GM21447 (cell line): ENCODE results near the gene KIF25.

ENCODE experiments used
- ATAC-seq: cut with Tn5 transposase; IDR thresholded peaks from one replicate; pipeline ENCODE4 v1.9.1; 2021; ENCODE audit not compliant: unreplicated experiment

The KIF25 gene

GRCh38 chr6:168035098-168035660 lies 37.7 kb downstream of the KIF25 start:
- ATAC-seq, result no peak

GRCh38 chr6:168035661-168036545 lies 38.4 kb downstream of the KIF25 start:
- ATAC-seq, result no peak

- no peak for ATAC-seq
These were observed 39.8 kb downstream of the KIF25 start for GRCh38 chr6:168037242-168037641.

- ATAC-seq, result no peak
These were observed 40.4 kb downstream of the KIF25 start for GRCh38 chr6:168037856-168038255.

GRCh38 chr6:168038576-168039140 lies 41.2 kb downstream of the KIF25 start:
- ATAC-seq, result no peak

- ATAC-seq, result no peak
These were observed 41.8 kb downstream of the KIF25 start for GRCh38 chr6:168039301-168039700.

GRCh38 chr6:168039849-168040248 lies 42.4 kb downstream of the KIF25 start:
- no peak for ATAC-seq

GRCh38 chr6:168040856-168041496 lies 43.5 kb downstream of the KIF25 start:
- ATAC-seq, result no peak

- no peak for ATAC-seq
These were observed 44.5 kb downstream of the KIF25 start for GRCh38 chr6:168041928-168042327.

DNA sequence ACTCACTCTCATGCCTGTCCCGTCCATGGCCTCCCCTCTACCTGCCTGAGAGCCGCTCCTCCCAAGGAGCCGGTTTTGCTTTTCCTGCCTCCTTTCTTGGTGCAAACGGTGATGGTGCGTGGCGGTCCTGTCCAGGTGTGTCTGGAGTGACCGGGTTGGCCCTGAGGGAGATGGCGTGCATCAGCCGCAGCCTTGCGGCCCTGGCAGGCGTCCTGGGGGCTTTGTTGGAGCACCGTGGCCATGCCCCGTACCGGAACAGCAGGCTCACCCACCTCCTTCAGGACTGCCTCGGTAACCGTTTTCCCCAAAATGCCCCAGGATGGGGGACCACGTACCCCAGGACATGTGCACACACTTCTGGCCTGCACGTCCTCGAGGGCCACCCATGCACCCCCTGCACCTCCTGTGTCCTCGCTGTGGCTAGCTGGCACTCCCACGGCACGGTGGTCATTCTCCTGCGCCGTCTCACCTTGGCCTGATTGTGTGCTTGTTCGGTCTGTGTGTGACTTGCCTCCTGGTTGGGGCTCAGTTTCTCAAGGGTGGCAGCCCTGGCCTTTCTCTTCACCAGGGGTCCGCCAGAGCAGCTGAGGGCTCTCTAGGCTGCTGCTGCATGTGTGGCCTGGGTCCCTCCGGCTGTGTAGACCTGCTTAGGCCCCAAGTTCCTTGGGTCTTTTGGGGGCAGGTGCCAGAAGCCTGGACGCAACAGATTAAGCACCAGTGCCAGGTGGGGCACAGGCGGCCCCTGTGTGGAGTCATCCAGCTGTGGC lies 45.1 kb downstream of the KIF25 start:
- ATAC-seq, result no peak

DNA sequence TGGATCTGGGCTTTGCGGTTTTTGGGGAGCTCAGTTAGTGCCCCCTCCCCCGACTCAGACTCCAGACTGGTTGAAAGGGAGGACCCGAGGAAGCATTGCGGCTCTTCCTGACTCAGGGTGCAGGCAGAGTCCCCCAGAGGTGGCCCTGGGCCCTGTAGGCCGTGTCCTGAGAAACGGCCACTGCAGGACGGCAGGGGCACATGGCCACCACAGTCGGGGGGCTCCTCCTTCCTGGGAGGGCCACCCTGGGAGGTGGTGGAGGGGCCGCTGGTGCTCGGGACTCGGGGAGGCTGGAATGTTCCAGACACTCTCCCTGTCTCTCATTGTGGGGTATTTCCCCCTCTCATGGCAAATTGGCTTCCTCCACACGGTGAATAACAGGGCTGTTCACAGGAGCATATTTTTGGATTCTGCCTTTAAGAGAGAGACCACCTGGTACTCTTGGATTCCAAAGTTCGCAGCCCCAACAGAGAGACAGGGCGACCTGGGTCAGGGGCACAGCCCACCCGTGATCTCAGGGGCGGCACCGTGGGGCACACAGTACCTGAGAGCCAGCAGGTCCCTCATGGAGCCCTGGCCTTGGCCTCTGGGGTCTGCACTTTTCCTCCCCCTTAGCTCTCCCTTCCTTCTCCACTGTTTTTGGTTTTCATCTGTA lies 45.8 kb downstream of the KIF25 start:
- no peak for ATAC-seq

DNA sequence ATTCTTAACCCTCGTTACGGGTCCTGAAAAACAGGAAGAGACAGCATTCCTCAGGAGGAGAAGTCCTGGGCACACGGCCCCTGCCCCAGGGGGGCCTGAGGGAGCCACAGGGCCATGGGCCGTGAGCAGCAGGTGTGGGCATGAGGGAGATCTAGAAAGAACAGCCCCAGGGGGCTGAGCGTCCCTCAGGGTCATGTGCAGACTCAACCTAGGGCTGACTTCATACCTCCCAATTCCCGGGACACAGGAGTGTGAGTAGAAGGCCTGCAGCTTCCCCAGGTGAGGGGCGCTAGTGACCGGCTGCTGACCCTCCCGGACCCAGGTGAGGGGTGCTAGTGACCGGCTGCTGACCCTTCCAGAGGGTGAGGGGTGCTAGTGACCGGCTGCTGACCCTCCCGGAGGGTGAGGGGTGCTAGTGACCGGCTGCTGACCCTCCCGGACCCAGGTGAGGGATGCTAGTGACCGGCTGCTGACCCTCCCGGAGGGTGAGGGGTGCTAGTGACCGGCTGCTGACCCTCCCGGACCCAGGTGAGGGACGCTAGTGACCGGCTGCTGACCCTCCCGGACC lies 46.5 kb downstream of the KIF25 start:
- ATAC-seq, result no peak

- ATAC-seq, result no peak
These were observed 47.2 kb downstream of the KIF25 start for GRCh38 chr6:168044521-168045130.

DNA sequence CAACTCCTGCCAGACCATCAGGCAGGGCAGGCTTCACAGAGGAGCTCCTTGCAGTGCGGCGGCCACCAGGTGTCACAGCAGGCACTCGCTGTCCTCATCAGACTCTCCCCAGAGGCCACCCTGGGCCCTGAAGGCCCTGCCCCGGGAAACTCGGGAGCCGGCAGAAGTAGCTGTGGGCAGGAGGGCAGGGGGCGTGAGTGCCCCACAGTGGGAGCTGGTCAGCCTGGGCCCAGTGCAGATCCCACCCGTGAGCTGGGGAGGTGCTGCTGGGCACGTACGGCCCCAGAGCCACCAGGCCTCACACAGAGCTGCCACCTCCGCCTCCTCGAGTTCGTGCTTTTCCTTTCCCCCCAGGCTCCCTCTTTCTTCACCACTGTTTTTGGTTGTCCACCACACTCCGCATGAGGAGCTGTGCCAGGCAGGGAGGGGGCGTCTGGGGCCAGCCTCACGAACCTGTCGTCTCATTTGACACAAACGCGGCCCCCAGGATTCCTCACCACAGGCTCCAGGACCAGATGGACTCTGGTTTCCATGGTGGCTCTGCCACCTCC lies 47.7 kb downstream of the KIF25 start:
- no peak for ATAC-seq

GRCh38 chr6:168045706-168046620 lies 48.5 kb downstream of the KIF25 start:
- ATAC-seq, result no peak

GRCh38 chr6:168046696-168047095 lies 49.2 kb downstream of the KIF25 start:
- ATAC-seq, result no peak

GRCh38 chr6:168047841-168048723 lies 50.6 kb downstream of the KIF25 start:
- no peak for ATAC-seq

DNA sequence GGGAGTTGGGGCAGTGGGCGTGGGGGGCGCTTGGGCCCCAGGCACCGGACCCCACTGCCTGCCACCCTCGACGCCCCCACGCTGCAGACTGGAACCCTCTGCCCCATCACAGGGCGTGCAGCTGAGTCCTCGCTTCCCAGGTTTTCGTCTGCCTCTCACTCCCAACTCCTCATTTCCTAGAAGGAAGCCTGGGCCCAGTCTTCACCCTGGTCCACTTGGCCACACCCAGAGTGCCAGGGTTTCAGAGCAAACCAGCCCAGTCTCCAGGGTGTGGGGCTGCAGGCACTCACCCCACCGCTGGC lies 51.2 kb downstream of the KIF25 start:
- no peak for ATAC-seq
